Activated naive CD4-positive, alpha-beta T cell (primary cell): ENCODE measurements around the gene KPNA2.
"Not testable (repeated sequence)": the region's sequence is repeated elsewhere in the genome, so short reads cannot be mapped to it uniquely, and the experiment has no call there.

Experiments used
- DNase-seq, 4 experiments: peaks; one replicate each; lab custom pipeline; 2025; lab: John Stamatoyannopoulos, UW

The KPNA2 gene

DNA sequence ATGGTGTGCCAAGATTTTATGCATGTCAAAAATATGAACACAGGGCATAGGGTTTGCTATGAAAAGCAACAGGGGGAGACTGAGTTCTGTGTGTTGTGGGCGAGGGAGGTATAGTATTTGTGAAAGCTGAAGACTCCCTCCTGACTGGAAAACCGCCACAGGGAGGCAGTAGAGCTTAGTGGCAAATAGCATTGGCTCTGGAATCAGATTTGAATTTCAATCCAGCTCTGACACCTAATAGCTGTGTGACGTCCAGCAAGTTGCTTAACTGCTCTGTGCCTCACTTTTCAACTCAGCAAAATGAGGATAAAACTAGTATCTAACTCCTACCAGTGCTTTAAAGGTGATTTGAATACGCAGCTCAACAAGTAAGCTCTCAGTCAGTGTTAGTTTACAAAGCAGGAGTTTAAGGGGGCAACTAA is 22.0 kb downstream of the KPNA2 start:
- peak in 2 of 4 experiments; percentile 2 to 15 for DNase-seq

DNA sequence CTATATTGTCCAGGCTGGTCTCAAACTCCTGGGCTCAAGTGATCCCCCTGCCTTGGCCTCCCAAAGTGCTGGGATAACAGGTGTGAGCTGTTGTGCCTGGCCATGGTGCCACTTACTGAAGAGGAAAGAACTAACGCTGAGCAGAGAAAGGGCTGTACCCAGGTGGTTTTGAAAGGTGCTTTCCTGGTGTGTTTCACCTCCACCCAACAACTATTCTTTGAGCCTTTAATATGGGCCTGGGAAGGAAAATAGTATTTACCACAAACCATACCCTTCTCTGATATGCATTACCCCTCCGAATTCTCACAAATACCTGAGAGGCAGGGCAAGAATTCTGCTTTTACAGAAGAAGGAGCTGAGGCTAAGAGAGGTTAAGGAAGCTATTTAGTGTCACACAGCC is 24.8 kb downstream of the KPNA2 start:
- DNase-seq = no peak

DNA sequence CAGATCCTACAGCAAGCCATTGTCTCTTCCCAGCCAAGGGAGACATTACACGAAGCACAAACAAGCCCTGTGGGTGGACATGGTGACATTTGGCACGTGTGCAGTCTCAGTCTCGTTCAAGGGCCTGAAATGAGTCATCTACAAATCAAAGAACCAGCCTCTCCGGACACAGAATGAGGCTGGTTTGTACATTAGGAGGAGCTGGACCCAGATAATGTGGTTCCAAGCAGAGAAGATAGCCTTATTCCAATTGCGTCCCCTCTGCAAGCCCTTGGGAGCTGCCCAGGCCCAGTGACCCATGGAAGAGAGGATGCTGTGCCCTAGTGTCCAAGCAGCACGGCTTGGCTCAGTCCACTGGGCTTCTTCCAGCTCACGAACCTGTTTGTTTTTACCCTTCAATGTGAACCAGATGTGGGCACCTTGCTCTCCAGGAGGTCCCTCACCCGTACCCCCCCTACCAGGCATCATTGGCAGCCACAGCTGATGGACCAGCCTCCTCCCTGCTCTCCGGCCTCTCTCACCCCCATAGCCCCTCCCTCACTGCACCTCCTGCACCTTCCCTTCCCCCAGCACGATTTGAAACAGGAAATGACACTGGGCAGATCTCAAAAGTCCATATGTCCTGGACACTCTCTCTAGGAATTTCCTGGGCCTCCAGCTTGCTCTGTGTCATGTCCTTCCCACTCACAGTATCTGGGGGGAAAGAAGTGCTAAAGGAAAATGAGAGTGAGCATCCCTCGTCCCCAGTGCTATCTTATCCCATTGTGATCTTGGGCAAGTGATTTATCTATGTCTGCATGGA is 26.2 kb downstream of the KPNA2 start:
- DNase-seq = no peak

DNA sequence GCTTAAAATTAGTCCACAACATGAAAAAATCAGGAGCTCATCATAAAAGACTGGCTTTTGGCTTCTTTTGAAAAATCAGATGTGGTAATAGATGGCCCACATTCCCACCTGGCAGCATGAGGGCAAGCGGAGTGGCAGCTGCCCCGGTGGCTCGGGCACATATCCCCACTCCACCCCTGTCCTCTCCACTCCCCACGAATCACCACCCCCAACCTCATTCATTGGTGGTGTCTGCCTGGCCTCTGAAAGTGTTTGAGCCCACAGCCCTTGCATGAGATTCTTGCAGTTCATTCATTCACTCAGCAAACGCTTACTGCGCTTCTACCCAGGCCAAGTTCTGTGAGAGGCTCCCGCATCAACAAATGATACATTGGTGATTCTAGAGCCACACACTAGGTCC is 29.8 kb downstream of the KPNA2 start:
- not testable (repeated sequence) for DNase-seq

DNA sequence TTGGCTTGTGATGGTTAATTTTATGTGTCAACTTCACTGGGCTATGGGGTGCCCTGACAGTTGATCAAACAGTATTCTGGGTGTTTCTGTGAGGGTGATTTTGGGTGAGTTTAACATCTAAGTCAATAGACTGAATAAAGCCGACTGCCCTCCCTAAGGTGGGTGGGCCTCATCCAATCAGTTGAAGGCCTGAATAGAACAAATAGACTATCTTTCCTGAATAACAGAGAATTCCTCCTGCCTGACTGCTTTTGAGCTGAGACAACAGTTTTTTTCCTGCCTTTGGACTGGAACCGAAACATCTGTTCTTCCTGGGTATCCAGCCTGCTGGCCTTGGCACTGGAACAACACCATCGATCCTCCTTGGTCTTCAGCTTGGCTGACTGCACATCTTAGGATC is 33.0 kb downstream of the KPNA2 start:
- not testable (repeated sequence) for DNase-seq

DNA sequence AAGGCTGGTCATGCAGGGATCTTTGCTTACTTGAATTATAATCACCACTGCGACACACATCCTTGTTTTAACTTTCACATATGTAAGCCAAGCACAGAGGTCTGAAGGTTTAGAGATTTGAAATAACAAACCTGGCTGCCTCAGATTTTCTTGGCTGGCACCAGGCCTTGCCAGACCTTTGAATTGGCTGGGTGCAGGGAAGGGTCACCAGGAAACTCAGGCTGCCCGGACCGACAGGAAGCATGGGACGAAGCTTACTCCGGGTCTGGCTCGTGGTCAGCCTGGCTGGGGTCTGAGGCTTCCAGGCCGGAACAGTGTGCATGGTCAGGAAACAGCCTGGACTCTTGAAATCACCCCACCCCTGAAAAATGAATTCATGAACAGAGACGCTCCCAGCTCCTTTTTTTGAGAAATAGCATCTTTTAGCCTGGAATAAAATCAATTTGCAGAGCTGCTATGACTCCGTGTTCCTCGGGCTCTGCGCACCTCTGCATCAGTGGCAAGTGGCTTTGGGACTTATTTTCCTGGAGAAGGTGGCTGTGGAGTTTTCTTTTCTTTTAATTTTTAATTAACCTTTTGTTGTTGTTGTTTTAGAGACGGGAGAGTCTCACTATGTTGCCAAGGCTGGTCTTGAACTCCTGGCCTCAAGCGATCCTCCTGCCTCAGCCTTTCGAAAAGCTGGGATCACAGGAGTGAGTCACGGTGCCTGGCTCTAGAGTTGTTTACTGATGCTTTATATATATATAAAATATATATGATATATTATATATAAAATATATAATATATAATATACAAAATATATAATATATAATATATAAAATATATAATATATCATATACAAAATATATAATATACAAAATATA is 35.3 kb downstream of the KPNA2 start:
- not testable (repeated sequence) for DNase-seq

DNA sequence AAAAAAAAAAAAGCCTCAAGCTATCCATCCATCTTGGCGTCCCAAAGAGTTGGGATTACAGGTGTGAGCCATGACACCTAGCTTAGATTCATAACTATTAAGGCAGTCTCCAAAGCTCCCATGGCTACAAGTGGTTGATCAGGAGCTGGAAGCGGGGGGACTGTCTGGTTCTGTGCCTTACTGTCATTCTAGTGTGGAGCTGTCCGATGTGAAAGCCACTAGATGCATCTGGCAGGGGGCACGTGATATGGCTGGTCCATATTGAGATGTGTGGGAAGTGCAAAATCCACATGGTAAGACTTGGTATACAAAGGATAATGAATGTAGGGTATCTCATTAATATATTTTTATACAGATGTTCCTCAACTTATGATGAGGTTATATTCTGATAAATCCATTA is 38.7 kb downstream of the KPNA2 start:
- no peak for DNase-seq

DNA sequence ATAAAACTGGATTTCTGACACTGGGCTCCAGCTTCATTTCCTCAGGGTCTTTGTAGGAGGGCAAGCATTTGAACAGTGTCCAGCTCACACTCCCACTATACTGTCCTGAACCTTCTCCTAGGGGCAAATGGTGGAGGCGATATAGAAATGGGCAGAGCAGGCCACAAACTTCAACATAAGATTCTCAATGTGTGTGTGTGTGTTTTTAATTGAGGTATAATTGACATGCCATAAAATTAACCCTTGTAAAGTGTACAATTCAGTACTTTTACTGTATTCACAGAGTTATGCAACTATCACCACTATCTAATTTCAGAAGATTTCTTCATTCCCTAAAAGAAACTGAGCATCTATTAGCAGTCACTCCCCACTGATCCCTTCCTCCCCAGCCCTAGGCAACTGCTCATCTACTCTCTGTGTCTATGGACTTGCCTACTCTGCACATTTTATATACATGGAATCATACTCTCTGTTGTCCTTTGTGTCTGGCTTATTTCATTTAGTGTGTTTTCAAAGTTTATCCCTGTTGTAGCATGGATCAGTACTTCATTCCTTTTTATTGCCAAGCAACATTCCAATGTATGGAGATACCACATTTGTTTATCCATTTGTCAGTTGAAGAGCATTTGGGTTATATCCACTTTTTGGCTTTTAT is 40.5 kb downstream of the KPNA2 start:
- DNase-seq = not testable (repeated sequence)

DNA sequence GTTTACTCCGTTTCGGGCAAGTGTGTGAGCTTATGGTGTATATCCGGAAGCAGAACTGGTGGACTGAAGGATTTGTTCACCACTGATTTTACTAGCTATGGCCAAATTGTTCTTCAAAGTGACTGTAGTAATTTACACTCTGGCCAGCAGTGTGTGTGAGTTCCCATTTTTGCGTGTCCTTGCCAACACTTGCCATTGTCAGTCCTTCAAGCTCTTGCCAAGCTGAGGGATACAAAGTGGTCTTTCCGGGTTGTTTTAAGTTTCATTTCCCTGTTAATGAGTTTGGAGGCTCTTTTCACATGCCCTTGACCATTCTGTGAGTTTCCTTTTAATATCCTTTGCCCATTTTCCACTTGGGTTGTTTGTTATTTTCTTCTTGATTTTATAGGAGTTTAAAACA is 42.0 kb downstream of the KPNA2 start:
- not testable (repeated sequence) for DNase-seq

DNA sequence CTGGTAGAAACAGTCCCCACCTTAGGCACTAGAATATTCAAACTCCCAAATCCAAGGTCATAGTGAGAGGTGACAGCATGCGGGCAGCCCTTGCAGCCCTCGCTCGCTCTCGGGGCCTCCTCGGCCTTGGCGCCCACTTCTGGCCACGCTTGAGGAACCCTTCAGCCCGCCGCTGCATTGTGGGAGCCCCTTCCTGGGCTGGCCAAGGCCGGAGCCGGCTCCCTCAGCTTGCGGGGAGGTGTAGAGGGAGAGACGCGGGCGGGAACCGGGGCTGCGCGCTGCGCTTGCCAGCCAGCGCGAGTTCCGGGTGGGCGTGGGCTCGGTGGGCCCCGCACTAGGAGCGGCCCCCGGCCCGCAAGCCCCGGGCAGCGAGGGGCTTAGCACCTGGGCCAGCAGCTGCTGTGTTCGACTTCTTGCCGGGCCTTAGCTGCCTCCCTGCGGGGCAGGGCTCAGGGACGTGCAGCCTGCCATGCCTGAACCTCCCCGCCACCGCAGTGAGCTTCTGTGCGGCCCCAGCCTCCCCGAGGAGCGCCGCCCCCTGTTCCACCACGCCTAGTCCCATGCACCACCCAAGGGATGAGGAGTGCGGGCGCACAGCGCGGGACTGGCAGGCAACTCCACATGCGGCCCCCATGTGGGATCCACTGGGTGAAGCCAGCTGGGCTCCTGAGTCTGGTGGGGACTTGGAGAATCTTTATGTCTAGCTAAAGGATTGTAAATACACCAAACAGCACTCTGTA is 45.0 kb downstream of the KPNA2 start:
- DNase-seq = no peak

DNA sequence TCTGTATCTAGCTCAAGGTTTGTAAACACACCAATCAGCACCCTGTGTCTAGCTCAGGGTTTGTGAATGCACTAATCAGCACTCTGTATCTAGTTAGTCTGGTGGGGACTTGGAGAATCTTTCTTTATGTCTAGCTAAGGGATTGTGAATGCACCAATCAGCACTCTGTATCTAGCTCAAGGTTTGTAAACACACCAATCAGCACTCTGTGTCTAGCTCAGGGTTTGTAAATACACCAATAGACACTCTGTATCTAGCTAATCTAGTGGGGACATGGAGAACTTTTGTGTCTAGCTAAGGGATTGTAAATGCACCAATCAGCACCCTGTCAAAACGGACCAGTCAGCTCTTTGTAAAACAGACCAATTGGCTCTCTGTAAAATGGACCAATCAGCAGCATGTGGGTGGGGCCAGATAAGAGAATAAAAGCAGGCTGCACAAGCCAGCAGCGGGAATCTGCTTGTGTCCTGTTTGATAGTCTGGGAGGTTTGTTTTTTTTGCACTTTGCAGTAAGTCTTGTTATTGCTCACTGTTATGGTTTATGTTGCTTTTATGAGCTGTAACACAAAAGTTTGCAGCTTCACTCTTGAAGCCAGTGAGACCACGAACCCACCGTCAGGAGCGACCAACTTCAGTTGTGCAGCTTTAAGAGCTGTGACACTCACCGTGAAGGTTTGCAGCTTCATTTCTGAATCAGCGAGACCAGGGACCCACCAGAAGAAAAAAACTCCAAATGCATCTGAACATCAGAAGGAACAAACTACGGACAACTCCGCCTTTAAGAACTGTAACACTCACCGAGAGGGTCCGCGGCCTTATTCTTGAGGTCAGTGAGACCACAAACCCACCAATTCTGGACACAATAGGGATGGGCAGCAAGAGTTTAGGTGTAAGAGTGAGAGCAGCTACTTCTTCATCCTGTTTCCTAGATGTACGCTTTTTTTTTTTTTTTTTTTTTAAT is 46.0 kb downstream of the KPNA2 start:
- DNase-seq = not testable (repeated sequence)

DNA sequence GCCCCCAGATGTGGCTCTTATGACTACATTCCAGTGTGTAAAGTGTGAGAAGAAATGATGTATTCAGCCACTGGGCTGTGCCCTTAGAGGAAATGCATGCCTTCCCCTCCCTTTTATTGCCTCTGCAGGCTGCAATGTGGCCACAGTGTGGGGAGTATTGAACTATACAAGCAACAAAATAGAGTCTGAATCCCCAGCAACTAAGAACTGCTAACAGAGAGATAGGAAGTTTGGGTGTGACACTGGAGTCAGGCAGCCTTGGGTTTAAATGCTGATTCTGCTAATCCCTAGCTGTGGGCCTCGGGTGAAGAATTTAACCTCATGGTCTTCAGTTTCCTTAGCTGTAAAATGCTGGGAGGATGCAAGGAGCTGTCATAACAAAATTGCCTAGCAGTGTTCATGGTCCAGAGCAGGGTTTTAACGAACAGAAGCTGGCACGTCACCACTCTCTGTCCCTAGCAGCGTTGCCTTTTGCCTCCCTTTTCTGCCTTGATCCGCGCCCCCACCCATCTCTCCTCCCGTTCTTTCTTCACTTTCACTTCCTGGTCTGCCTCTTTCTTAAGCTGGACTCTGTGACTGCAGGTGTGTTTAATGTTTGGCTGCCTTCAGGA is 50.3 kb downstream of the KPNA2 start:
- no peak for DNase-seq

DNA sequence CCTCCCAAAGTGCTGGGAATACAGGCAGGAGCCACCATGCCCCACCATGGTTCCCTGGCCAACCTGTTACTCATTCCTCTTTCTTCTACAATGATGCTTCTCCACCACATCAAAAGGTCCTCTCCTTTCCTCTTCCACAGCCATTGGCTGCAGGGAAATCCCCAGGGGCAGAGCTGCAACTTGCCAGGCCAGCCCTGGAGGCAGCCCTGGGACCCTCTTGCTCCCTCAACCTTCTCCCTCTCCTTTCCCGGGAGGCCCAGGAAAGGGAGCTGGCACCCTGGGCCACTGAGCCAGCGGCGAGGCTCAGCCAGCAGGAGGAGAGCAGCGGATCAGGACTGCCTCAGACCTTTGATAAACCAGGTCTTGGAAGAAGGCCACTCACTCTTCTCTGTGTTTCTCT is 51.1 kb downstream of the KPNA2 start:
- not testable (repeated sequence) for DNase-seq

DNA sequence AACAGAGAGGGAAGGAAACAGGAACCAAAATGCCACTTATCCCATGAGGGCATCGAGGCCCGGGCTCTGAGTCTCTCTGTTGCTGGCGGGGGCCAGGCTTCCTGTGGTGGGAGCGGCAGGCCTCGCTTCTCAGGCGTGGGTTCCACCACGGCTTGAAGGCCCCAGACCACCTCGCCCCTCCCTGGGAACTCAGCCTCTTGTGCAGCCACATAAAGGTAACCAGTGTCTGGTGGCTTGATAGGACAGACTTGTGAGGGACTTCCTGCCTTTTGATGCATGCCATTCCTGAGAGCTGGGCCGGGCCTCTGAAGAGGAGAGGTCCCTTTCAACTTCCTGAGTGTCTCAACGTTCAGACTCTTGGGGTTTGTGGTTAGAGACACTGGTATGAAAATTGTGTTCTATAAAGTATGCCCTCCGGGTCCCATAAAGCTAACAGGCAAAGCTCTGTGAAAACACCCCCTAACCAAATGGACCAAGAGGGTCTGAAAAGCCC is 51.6 kb downstream of the KPNA2 start:
- DNase-seq = peak in 1 of 4 experiments; percentile 20

DNA sequence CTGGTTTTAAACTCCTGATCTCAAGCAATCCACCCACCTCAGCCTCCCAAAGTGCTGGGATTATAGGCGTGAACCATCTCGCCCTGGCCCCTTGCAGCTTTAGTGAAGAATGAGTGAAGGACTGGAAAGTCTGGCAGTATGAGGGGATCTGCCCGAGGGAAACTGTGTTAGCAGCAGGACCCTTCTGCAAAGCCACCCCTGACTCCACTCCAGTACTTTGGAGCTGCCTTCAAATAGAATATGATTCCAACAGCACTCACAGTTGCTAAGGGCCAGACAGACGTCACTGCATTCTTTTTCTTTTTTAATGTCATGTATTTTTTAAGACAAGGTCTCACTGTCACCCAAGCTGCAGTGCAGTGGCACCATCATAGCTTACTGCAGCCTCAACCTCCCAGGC is 52.3 kb downstream of the KPNA2 start:
- DNase-seq = no peak

DNA sequence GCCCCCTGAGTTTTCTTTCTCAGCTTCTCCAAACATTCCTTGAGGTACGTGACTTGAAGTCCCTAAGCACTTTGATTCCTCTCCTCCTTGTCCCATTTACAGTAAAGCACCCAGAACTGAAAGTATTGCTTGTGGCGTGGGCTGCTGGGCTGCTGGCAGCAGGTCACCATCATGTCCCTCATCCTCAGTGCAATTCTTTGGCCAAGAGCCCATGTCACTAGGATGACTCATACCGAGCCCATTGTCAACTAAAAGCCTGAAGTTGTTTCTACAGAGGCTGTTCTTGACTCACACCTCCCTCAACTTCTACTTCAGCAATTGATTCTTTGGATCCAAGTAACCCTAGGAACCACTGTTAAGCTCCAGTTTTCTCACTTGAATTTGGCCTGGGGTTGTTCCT is 54.3 kb downstream of the KPNA2 start:
- DNase-seq = no peak

DNA sequence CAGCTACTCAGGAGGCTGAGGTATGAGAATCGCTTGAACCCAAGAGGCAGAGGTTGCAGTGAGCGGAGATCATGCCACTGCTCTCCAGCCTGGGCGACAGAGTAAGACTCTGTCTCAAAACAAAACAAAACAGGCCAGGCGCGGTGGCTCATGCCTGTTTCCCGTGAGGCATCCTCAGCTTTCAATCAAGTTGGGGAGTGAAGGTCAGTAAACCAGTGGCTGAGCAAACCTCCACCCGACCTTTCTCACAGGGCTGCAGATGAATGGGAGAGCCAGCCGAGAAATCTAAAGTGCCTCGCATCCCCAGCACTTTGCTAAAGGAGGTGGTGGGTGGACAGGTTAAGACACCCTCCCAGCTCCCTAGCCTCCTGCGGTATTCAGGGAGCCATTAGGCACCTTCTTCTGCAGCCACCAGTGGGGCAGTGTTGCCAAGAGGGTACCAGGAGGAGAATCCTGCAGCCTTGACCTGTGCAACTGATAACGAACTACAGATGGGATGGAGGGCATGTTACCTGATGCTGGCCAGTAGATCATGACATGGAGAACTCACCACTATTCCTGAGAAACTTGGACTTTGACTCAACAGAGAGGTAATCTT is 59.0 kb downstream of the KPNA2 start:
- no peak for DNase-seq

DNA sequence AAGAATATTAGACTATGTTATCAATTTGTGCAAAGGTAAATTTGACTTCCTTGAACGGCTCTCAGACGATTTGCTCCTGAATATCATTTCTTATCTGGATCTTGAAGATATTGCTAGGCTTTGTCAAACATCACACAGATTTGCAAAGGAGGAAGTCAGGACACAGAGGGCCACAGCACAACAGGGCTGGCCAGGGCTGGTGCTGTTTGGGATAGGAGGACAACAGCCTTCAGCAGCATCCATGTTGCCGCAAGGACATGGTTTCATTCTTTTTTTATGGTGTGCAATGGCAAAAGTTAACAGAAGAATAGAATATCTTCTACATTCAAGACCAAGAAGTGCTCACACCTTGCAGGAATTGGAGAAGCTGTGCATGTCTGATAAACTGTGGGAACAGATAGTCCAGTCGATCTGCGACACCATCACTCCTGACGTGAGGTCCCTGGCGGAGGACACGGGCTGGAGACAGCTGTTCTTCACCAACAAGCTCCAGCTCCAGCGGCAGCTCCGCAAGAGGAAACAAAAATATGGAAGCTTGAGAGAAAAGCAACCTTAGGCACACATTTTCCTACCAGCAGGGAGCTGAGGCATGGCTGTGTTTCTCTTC is 59.8 kb downstream of the KPNA2 start:
- DNase-seq = no peak

DNA sequence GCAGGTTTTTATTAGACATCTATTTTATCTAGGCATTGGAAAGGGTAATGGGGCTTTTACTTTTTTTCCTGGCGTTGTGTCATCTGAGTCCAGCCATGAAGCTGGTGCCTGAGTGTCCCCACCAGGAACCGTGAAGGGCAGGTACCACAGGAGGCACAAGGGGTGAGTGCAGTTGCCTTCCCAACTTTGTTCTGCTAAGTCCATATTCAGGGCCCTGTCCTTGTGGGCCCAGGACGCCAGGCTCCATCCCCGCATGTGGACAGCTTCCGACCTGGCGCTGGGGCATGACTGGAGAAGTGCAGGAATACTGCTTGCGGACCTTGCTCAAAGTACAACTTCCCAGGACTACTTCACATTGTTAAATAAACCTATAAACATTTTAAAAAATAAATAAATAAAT is 60.6 kb downstream of the KPNA2 start:
- no peak for DNase-seq
